ENCODE results near the gene RSPO4.

RSPO4 gene

DNA sequence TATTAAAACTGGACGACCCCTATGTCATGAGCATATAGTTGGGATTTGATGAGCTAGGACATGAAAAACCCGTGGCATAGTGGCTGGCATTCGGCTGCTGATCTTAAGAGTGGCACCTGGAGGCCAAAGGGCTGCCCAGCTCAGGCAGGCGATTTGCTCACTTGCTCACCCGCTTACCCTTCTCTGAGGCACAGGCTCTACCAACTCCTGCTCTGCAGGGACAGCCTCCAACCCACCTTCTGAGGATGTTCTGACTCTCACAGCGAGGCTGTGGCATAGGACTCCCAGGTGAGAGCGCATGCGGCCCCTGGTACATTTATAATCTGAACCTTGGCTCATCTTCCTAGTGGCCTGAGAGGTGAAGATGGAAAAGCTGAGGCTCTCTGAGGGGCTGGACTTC is 995 bp downstream of the RSPO4 start:
- no peak overlapping the region for H3K27ac ChIP-seq (ENCODE audit: low read depth, low read length)
- H3K36me3 ChIP-seq (ENCODE audit: low read length) = no peaks in the 10 kb centered on the region
- no peaks in the 10 kb centered on the region for H3K27me3 ChIP-seq (ENCODE audit: low read length)
- H3F3A ChIP-seq (ENCODE audit: insufficient read depth) = no peaks in the 10 kb centered on the region
- H3K9me3 ChIP-seq (ENCODE audit: insufficient read depth, low read length) = no peaks in the 10 kb centered on the region
- H3K9me2 ChIP-seq (replicated peaks; ENCODE audit: insufficient read depth, low read length) = no peaks in the 10 kb centered on the region
- TF ChIP-seq EZH2phosphoT487 (conservative IDR thresholded peaks at IDR 0.05; ENCODE audit: low read length) = no peak
- TF ChIP-seq, protein P1, sequence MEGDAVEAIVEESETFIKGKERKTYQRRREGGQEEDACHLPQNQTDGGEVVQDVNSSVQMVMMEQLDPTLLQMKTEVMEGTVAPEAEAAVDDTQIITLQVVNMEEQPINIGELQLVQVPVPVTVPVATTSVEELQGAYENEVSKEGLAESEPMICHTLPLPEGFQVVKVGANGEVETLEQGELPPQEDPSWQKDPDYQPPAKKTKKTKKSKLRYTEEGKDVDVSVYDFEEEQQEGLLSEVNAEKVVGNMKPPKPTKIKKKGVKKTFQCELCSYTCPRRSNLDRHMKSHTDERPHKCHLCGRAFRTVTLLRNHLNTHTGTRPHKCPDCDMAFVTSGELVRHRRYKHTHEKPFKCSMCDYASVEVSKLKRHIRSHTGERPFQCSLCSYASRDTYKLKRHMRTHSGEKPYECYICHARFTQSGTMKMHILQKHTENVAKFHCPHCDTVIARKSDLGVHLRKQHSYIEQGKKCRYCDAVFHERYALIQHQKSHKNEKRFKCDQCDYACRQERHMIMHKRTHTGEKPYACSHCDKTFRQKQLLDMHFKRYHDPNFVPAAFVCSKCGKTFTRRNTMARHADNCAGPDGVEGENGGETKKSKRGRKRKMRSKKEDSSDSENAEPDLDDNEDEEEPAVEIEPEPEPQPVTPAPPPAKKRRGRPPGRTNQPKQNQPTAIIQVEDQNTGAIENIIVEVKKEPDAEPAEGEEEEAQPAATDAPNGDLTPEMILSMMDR (IDR thresholded peaks at IDR 0.05; ENCODE audit: insufficient read depth, low read length, poor library complexity, severe bottlenecking) = no peak
- no peaks in the 10 kb centered on the region for H4K20me1 ChIP-seq (ENCODE audit: low read depth, low read length)
- no peaks in the 10 kb centered on the region for H3K79me2 ChIP-seq (ENCODE audit: insufficient read depth, low read length)
- H2AFZ ChIP-seq (ENCODE audit: low read depth, low read length, severe bottlenecking) = no peak overlapping the region
- H3K9ac ChIP-seq (ENCODE audit: low read length) = no peak overlapping the region
- no peak overlapping the region for H3K4me3 ChIP-seq (ENCODE audit: insufficient read depth, low read length, poor library complexity, severe bottlenecking)
- H3K4me2 ChIP-seq (ENCODE audit: low read depth, low read length, poor library complexity, severe bottlenecking) = no peak overlapping the region

DNA sequence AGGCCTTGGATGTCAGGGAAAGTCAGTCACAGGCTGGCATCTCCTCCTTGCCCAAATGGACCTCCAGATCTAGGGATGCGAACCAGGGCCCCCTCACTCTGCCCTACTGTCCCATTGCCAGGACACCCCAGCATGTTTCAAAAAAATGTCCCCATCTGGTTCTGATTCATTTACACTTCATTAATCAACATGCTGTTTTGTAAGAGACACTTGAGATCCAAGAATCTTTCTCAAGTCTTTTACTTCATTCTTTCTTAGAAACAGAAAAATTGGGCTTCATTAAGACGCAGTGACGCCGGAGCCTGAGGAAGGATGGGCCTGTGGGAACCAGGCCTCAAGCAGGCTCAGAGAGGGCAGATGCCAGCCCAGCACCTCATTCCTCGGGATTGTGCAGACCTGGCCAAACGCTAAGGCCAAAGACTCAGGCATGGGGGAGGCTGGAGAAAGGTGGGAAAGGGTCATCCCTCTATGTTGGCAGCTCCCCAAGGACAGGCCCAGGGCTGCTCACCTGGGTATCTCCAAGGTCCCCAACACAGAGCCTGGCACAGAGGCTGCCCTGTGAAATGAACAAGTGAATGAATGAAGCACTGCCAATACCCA is 3.8 kb downstream of the RSPO4 start:
- no peaks in the 10 kb centered on the region for H3F3A ChIP-seq (ENCODE audit: insufficient read depth)
- H3K36me3 ChIP-seq (ENCODE audit: low read length) = no peaks in the 10 kb centered on the region
- H3K79me2 ChIP-seq (ENCODE audit: insufficient read depth, low read length) = no peaks in the 10 kb centered on the region
- no peak overlapping the region for H3K9ac ChIP-seq (ENCODE audit: low read length)
- H4K20me1 ChIP-seq (ENCODE audit: low read depth, low read length) = no peaks in the 10 kb centered on the region
- no peak overlapping the region for H3K4me3 ChIP-seq (ENCODE audit: insufficient read depth, low read length, poor library complexity, severe bottlenecking)
- no peaks in the 10 kb centered on the region for H3K9me3 ChIP-seq (ENCODE audit: insufficient read depth, low read length)
- no peak overlapping the region for H3K4me2 ChIP-seq (ENCODE audit: low read depth, low read length, poor library complexity, severe bottlenecking)
- no peaks in the 10 kb centered on the region for H3K9me2 ChIP-seq (replicated peaks; ENCODE audit: insufficient read depth, low read length)
- no peak overlapping the region for H3K27ac ChIP-seq (ENCODE audit: low read depth, low read length)
- no peak overlapping the region for H2AFZ ChIP-seq (ENCODE audit: low read depth, low read length, severe bottlenecking)
- H3K27me3 ChIP-seq (ENCODE audit: low read length) = no peaks in the 10 kb centered on the region
- TF ChIP-seq EZH2phosphoT487 (conservative IDR thresholded peaks at IDR 0.05; ENCODE audit: low read length) = no peak
- TF ChIP-seq, protein P1 (IDR thresholded peaks at IDR 0.05; ENCODE audit: insufficient read depth, low read length, poor library complexity, severe bottlenecking) = no peak

DNA sequence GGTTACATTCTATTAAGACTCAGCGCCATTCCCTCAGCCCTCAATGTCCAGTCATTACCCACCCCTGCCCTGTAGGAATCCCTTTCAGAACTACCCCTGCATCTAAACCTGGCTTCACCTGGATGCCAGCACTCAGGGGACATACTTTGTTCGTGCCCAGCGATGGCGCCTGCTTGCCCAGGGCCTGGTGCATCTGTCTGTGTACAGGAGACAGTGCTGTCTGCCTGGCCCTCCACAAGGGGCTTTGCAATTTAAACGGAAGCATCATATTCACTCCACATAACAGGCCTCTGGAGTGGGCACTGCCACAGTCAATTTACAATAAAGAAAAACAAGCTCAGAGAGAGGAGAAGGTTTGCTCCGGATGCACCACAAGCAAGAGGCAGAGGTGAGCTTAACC is 4.6 kb downstream of the RSPO4 start:
- TF ChIP-seq, protein P1 (IDR thresholded peaks at IDR 0.05; ENCODE audit: insufficient read depth, low read length, poor library complexity, severe bottlenecking) = no peak
- TF ChIP-seq EZH2phosphoT487 (conservative IDR thresholded peaks at IDR 0.05; ENCODE audit: low read length) = no peak
- H3K9ac ChIP-seq (ENCODE audit: low read length) = no peak overlapping the region

More for the DNA sequence above, 4.6 kb downstream of the RSPO4 start:
- Histone ChIP-seq H4K20me1 (ENCODE audit: low read depth, low read length) (no peaks in the 10 kb centered on the region), H3F3A (ENCODE audit: insufficient read depth) (no peaks in the 10 kb centered on the region), H3K9me2 (replicated peaks; ENCODE audit: insufficient read depth, low read length) (no peaks in the 10 kb centered on the region), H3K4me3 (ENCODE audit: insufficient read depth, low read length, poor library complexity, severe bottlenecking) (no peak overlapping the region), H3K36me3 (ENCODE audit: low read length) (no peaks in the 10 kb centered on the region), H3K4me2 (ENCODE audit: low read depth, low read length, poor library complexity, severe bottlenecking) (no peak overlapping the region), H2AFZ (ENCODE audit: low read depth, low read length, severe bottlenecking) (no peak overlapping the region), H3K9me3 (ENCODE audit: insufficient read depth, low read length) (no peaks in the 10 kb centered on the region), H3K27me3 (ENCODE audit: low read length) (no peaks in the 10 kb centered on the region), H3K79me2 (ENCODE audit: insufficient read depth, low read length) (no peaks in the 10 kb centered on the region), H3K27ac (ENCODE audit: low read depth, low read length) (no peak overlapping the region)
